ENCODE data around the gene CSF1R.

DNA sequence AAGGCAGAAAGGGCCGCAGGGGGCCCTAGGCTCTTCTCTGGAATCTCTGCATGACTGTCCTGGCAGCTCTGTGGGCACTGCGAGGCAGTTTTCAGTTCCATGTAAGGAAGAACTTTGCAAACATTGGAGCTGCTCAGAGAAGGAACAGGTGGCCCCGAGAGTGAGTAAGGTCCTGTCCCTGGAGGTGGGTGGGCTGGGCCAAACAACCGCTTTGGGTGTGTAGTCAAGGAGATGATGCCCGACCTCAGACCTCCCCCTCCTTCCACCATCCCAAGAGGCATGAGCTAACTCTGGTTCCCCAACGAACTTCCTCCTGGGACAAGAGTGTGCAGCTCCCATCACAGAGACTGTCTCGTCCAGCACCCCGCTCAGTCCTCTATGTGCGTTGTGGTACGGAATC is 20.5 kb downstream of the CSF1R start:
- TF ChIP-seq, protein P1, sequence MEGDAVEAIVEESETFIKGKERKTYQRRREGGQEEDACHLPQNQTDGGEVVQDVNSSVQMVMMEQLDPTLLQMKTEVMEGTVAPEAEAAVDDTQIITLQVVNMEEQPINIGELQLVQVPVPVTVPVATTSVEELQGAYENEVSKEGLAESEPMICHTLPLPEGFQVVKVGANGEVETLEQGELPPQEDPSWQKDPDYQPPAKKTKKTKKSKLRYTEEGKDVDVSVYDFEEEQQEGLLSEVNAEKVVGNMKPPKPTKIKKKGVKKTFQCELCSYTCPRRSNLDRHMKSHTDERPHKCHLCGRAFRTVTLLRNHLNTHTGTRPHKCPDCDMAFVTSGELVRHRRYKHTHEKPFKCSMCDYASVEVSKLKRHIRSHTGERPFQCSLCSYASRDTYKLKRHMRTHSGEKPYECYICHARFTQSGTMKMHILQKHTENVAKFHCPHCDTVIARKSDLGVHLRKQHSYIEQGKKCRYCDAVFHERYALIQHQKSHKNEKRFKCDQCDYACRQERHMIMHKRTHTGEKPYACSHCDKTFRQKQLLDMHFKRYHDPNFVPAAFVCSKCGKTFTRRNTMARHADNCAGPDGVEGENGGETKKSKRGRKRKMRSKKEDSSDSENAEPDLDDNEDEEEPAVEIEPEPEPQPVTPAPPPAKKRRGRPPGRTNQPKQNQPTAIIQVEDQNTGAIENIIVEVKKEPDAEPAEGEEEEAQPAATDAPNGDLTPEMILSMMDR (IDR thresholded peaks at IDR 0.05): no peak
- no peak for TF ChIP-seq POLR2AphosphoS5 (IDR thresholded peaks at IDR 0.05)
- no peak for TF ChIP-seq POLR2A (IDR thresholded peaks at IDR 0.05)
- TF ChIP-seq EP300 (IDR thresholded peaks at IDR 0.05): no peak

Measured in gastroesophageal sphincter (tissue), 3 donors.